GM21423 (cell line): Measurements from ENCODE around the gene CD80.

Experiments
- ATAC-seq: cut with Tn5 transposase; IDR thresholded peaks from one replicate; pipeline ENCODE4 v1.9.1; 2021; ENCODE audit warnings: mild to moderate bottlenecking, moderate library complexity; ENCODE audit not compliant: unreplicated experiment

Gene CD80

DNA sequence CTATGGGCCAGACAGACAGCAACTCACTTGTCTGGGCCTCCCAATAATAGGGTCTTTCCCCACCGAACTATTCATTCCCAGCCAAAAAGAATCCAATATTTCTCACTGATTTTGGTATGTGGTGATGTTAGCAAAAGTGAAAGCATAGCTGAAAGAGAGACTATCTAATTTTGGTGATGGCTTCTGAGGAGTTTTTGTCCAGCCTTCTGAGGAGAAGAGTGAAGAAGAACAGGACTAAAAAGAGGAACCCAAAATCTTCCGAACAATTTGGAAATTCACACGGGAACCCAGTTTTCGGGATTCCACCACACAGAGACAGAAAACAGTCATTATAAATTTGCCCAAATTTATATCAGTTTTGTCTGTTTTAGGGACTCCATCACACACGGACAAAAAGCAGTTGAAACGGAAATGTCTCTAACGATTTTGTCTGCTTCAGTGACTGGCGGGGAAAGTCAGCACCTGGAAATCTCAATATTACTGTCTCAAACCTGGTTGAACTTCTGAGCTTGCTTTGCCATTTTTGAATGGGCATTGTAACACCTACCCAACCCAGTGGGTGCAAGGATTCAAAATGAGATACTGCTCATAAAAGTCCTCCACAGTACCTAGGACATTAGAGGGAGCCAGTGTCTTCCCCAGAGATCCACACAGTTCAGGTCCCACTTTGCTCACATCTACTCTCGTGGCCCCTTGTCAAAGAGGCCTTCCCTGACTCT, 9.1 kb downstream of the CD80 start:
- peak; percentile 31 for ATAC-seq

DNA sequence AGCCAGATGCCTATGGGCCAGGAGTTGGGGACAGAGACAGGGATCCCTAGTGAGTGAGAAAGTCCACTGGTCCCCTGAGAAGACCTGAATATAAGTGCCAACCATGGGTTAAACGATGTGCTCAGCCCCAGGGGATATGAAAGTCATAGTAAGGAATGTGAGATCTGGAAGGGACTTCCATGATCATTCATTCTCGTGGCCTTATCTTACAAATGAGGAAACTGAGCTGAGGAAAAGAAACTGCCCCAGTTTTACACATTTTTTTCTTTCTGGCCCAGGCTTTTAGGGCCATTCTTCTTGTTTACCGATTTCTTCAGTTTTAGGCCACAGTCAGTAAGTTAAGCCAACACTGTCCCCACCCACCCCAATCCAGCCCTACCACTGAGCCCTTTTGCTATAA, 11.1 kb downstream of the CD80 start:
- no peak for ATAC-seq

- ATAC-seq = no peak
These were observed 12.2 kb downstream of the CD80 start for GRCh38 chr3:119547227-119547626.

GRCh38 chr3:119543147-119543546, 16.3 kb downstream of the CD80 start:
- no peak for ATAC-seq

- peak; percentile 45 for ATAC-seq
These were observed 17.1 kb downstream of the CD80 start for GRCh38 chr3:119542168-119542767.

DNA sequence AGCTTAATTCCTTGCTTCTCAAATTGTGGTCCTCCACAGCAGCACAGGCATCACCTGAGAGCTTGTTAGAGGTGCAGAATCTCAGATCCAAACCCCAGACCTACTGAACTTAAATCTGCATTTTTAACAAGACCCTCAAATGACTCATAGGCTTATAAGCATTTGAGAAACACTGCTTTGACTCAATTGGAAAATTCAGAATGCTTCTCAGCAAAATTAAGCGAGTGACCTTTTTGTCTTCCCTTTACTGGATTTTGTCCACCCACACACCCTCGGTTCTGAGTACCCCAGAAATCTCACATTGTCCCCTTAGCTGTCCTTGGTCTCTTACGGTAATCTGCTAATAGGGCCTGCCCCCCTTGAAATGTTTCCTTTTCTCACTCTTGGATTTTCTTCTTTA, 17.9 kb downstream of the CD80 start:
- ATAC-seq = no peak

GRCh38 chr3:119538772-119539171, 20.6 kb downstream of the CD80 start:
- no peak for ATAC-seq

- no peak for ATAC-seq
These were observed 22.7 kb downstream of the CD80 start for GRCh38 chr3:119536757-119537156.

- no peak for ATAC-seq
These were observed 25.1 kb downstream of the CD80 start for GRCh38 chr3:119534296-119534695.

DNA sequence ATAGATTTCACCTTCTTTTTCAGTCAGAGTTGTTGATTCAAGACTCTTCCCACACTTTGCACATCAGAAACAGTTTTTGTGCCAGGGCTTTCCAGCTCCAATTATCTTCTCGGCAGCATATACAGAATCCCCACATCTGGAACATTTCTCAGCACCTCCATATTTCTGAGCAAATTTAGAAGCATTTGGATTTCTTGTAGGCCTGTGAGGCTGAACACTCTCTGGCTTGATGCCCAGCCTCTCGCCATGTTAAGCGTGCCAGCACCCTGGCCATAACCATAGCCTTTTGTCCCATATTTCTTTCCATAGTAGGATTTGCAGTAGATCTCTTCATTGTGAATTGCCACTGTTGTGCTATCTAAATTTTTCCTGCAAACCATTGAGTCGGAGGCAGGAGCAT, 28.3 kb downstream of the CD80 start:
- ATAC-seq = no peak

DNA sequence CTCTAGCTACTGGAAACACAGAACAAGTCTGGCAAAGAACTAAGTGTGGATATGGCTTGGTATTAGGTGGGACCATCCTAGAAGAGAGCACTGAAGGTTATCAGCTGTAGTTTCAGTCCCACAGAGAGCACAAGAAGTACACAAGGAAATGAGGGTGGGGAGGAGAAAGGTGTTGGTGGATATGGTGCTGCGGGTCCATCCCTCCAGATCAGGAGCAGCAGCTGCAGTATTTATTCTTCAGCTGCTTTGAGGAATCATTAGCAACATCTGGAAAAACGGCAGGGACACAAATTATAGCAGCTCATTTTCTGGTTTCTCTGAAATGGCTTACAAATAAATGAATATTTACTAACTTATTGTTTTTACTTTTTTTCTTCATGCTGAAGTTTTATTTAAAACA, 29.0 kb downstream of the CD80 start:
- no peak for ATAC-seq

DNA sequence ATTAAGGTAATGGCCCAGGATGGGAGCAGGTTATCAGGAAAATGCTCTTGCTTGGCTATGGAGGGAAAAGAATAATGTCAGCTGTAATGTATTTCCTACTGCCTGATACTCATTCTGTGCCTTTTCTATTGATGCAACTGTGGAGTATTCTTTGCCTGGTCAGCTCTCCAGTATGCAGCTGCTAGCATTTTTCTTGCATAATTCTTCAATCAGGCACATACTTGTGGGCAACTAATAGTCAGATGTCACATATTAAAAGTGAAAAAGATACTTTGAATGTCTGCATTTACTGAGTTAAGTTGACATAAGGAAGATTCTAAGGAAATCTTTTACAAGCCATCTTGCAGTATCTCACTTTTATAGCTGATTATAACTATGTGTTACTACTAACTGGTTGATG, 29.5 kb downstream of the CD80 start:
- no peak for ATAC-seq

GRCh38 chr3:119527714-119528113, 31.7 kb downstream of the CD80 start:
- ATAC-seq = no peak

DNA sequence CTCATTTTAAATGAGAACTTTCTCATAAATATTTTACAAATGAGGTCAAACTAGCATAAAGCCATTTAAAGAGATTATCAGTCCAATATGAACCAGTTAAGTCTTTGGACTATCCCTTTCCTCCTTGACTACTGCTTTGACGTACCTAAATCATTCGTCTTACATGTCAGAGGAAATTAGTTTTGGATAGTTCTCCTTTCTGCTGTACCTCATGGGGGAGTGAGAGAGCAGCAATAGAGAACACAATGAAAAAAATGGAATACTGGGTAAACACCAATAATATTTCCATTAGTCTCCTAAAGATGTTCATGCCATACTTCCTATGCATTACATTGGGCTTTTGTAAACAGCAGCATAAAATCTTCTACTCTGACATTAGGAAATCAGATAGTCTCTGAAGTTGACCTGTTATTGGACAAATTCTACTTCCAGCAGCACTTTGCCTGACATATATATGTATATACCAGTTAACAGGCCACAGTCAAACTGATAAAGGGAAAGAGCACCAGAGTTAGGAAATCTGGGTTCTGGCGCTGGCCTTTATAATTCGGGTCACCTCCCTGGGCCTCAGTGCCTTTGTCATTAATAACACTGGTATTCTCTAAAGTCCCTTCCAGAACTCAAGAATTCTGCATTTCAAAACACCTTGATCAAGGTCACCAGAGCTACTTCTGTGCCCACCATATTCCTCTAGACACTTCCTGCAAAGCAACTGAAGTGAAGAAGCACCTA, 34.3 kb downstream of the CD80 start:
- no peak for ATAC-seq

- ATAC-seq = no peak
These were observed 41.4 kb downstream of the CD80 start for GRCh38 chr3:119518026-119518425.

- no peak for ATAC-seq
These were observed 42.3 kb downstream of the CD80 start for GRCh38 chr3:119517112-119517511.

- no peak for ATAC-seq
These were observed 44.8 kb downstream of the CD80 start for GRCh38 chr3:119514637-119515036.

- ATAC-seq = no peak
These were observed 48.7 kb downstream of the CD80 start for GRCh38 chr3:119510690-119511089.

DNA sequence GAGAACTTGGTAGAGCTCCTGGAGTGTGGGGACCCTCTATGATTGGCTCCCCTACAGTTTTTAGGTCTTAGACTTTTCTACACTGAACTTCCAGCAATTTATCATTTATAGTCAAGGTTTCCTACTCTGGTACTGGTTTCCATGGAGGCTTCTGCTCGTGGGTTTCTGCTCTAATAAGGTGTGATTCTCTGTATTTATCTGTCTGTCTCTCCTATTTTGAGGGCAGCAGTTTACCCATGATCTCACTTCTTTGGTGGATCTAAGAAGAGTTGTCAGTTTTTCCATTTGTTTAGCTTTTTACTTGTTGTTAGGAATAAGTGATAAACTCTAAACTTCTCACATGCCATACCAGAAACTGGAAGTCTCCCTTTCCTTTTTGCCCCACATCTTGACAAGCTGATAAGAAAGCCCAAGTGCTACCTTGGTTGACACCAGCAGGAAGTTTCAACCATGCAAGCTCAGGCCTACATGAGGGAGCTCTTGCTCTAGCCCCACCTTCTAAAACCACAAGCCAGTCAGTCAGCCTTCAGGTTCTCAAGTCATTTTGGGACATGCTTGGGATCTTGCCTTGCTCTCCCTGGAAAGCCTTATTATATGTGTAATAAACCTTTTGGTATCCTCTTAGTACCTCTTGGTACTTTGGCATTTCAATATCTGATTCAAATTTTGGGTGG, 51.1 kb downstream of the CD80 start:
- peak; percentile 70 for ATAC-seq

DNA sequence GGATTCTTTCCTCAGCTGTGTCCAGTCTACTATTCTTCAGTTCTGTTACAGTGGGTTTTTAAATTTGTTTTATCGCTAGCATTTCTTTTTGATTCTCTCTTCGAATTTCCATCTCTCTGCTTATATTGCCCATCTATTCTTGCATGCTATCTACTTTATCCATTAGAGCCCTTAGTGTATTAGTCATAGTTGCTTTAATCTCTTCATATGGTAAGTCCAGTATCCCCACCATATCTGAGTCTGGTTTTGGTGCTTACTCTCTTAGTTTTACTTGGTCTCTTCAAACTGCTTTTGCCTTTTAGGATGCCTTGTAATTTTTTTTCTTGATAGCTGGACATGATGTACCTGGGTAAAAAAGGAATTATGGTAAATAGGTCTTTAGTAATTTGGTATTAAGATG, 52.0 kb downstream of the CD80 start:
- no peak for ATAC-seq

DNA sequence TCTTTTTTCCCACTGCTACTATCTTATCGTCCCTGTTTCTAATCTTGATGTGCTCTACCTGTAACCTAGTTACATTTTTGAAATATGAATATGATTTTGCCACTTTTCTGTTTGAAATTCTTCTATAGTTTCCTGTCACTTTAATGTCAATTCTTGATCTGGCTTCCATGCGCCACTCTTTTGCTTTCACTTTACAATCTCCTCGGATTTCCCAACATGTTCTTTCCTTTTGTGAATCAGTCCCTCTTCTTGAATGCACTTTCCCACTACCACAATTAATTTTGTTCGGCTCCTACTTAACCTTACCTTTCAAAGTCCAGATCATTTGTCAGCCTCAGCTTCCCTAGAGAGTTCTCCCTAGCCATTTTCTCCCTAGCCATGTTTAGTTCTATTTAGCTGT, 52.8 kb downstream of the CD80 start:
- no peak for ATAC-seq

DNA sequence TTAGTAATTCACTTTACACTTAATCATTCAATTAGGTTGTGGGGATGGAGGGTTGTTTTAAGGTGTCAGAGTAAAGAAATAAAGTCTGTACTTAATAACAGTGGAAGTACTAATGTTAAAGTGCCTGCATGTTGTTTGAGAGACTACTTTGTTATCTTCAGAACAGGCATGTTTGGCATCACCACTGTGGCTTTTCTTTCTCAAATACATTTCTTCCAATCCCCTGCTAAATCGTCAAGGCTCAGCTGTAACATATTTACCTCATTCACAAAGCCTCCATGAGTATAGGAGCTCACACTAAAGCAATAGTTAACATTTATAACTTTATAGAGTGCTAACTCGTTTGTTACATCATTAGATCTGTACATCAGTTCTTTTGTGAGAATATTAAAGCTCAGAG, 58.5 kb downstream of the CD80 start:
- ATAC-seq = no peak
